CD14-positive monocyte (primary cell): ENCODE results near the gene HVCN1. TPM values are rescaled to one million over a fixed set of nuclear protein-coding genes. Genes with fewer than 3 reads are reported as not detected.

Experiments used
- DNase-seq, 3 donors: peaks; one replicate each; pipeline ENCODE4 v3.0.0-alpha.2; 2011 to 2022
- H2AFZ ChIP-seq: 2 replicates; pipeline ENCODE4 v1.6.0; 2012; ENCODE audit warnings: mild to moderate bottlenecking, low read depth, low read length, inconsistent platforms; ENCODE audit not compliant: insufficient read depth, poor library complexity, severe bottlenecking
- H3K27ac ChIP-seq, 2 donors: 1 replicate in 1 of 2; 2 replicates in 1 of 2; pipeline ENCODE4 v1.5.1; 2012 to 2013; ENCODE audit warnings: low read length in 2 of 2, control low read depth in 1 of 2, inconsistent platforms in 1 of 2, low read depth in 1 of 2, mild to moderate bottlenecking in 1 of 2
- H3K27me3 ChIP-seq, 2 donors: one replicate each; pipeline versions ENCODE4 v1.6.0 to v1.6.1; 2011 to 2013; ENCODE audit warnings: low read length in 2 of 2; ENCODE audit not compliant: control insufficient read depth in 2 of 2, insufficient read depth in 2 of 2
- H3K36me3 ChIP-seq, 2 donors: replicated peaks in 1 of 2; 1 replicate in 1 of 2; 2 replicates in 1 of 2; pipeline versions ENCODE4 v1.5.1 to v1.6.1; 2012 to 2013; ENCODE audit warnings: low read length in 2 of 2, control low read depth in 1 of 2, inconsistent platforms in 1 of 2, mild to moderate bottlenecking in 1 of 2; ENCODE audit not compliant: insufficient read depth in 2 of 2, control insufficient read depth in 1 of 2
- H3K4me1 ChIP-seq, 2 donors: 1 replicate in 1 of 2; 2 replicates in 1 of 2; pipeline versions ENCODE4 v1.5.1 to v1.6.1; 2012 to 2013; ENCODE audit warnings: low read length in 2 of 2, control low read depth in 1 of 2, inconsistent platforms in 1 of 2, mild to moderate bottlenecking in 1 of 2, moderate library complexity in 1 of 2; ENCODE audit not compliant: insufficient read depth in 2 of 2, control insufficient read depth in 1 of 2
- H3K4me2 ChIP-seq: replicated peaks from 2 replicates; pipeline ENCODE3; 2012; ENCODE audit warnings: low read length, moderate library complexity, mild to moderate bottlenecking; ENCODE audit not compliant: poor library complexity, severe bottlenecking; ENCODE audit errors: extremely low read depth
- H3K4me3 ChIP-seq, 3 experiments: fragments of 200-600 bp in 1 of 3; sonication (generic) in 1 of 3; replicated peaks in 1 of 3; 1 replicate in 2 of 3; 2 replicates in 1 of 3; pipeline ENCODE4 v1.5.1; 2011 to 2013; ENCODE audit warnings: low read length in 3 of 3, mild to moderate bottlenecking in 3 of 3, control low read depth in 2 of 3, low read depth in 2 of 3, inconsistent platforms in 1 of 3, moderate library complexity in 1 of 3
- H3K79me2 ChIP-seq: 2 replicates; pipeline ENCODE4 v1.6.0; 2012; ENCODE audit warnings: mild to moderate bottlenecking, control low read depth, inconsistent platforms, low read length, moderate library complexity; ENCODE audit not compliant: insufficient read depth
- H3K9ac ChIP-seq: 2 replicates; pipeline ENCODE4 v1.6.0; 2017; ENCODE audit warnings: low read length, mild to moderate bottlenecking; ENCODE audit not compliant: insufficient read depth, poor library complexity, severe bottlenecking
- H3K9me3 ChIP-seq, 2 donors: replicated peaks in 1 of 2; 1 replicate in 1 of 2; 2 replicates in 1 of 2; pipeline versions ENCODE4 v1.5.1 to v1.6.1; 2012 to 2013; ENCODE audit warnings: low read length in 2 of 2, control low read depth in 1 of 2; ENCODE audit not compliant: control insufficient read depth in 1 of 2, insufficient read depth in 1 of 2
- H4K20me1 ChIP-seq: 2 replicates; pipeline ENCODE4 v1.6.0; 2012; ENCODE audit warnings: mild to moderate bottlenecking, low read length, control low read depth, moderate library complexity; ENCODE audit not compliant: insufficient read depth
- H3K27ac Mint-ChIP-seq, 7 donors: one replicate each; pipeline ENCODE4 v1.8.0; 2020; ENCODE audit warnings: mild to moderate bottlenecking in 7 of 7, mixed read lengths in 7 of 7, moderate library complexity in 6 of 7, inconsistent platforms in 2 of 7
- H3K27me3 Mint-ChIP-seq, 3 donors: one replicate each; pipeline ENCODE4 v1.8.0; 2021 to 2022; ENCODE audit warnings: low read depth in 3 of 3, mild to moderate bottlenecking in 3 of 3, mixed read lengths in 3 of 3, moderate library complexity in 3 of 3, inconsistent platforms in 1 of 3
- H3K36me3 Mint-ChIP-seq, 2 donors: one replicate each; pipeline ENCODE4 v1.8.0; 2020; ENCODE audit warnings: mixed read lengths in 2 of 2, inconsistent platforms in 1 of 2, mild to moderate bottlenecking in 1 of 2
- H3K4me1 Mint-ChIP-seq: one replicate; pipeline ENCODE4 v1.8.0; 2020; ENCODE audit warnings: mild to moderate bottlenecking, mixed read lengths
- H3K4me3 Mint-ChIP-seq, 2 donors: one replicate each; pipeline ENCODE4 v1.8.0; 2020; ENCODE audit warnings: mild to moderate bottlenecking in 2 of 2, mixed read lengths in 2 of 2, moderate library complexity in 1 of 2
- H3K9me3 Mint-ChIP-seq, 7 donors: one replicate each; pipeline ENCODE4 v1.8.0; 2020 to 2022; ENCODE audit warnings: mixed read lengths in 7 of 7, mild to moderate bottlenecking in 6 of 7, moderate library complexity in 6 of 7, inconsistent platforms in 2 of 7
- CTCF ChIP-seq: fragments of 200-600 bp; IDR thresholded peaks from one replicate; pipeline ENCODE4 v1.8.0; 2022; ENCODE audit warnings: antibody characterized with exemption, mild to moderate bottlenecking
- WGBS: methylation state at CpG from one replicate; pipeline ENCODE4 v1.1.5; 2013; ENCODE audit warnings: missing lambda C conversion rate; ENCODE audit not compliant: insufficient coverage; 5-methylcytosine and 5-hydroxymethylcytosine counted together
- intact Hi-C, 2 donors: fragments of 100-400 bp; cut with micrococcal nuclease; formaldehyde crosslinking; loops; one replicate each; pipeline versions ENCODE4 v1.15.0 to v1.15.1; 2023
- polyA plus RNA-seq, 3 donors: library from polyadenylated mRNA; depleted of rRNA in 1 of 3; unstranded in 2 of 3; stranded (reverse) in 1 of 3; fragments of 300-500 nt in 2 of 3; fragments of >200 nt in 1 of 3; fragmentation: Illumina TruSeq in 2 of 3; gene quantifications; 1 replicate in 2 of 3; 2 replicates in 1 of 3; pipeline ENCODE4 v1.2.3, GENCODE V29; 2012 to 2021

Gene HVCN1
- polyA plus RNA-seq, 3 donors = 119 to 167 (median 121) TPM

- TF ChIP-seq CTCF = no peak
These were observed 74.9 kb downstream of the HVCN1 start, which contains the start of gene TCTN1 for GRCh38 chr12:110613771-110614684. Gene TCTN1 (plus strand): TSS chr12:110614129. CDS start chr12:110614183, 54 bp downstream.

GRCh38 chr12:110613071-110613770, 75.7 kb downstream of the HVCN1 start:
- 74% methylated on average over 10 of the region's 23 CpGs for WGBS
- H3K4me1 ChIP-seq = peaks cover 12 to 24% of the 10 kb centered on the region in 2 donors
- intact Hi-C loops = no loop called here

More at GRCh38 chr12:110613771-110614684, 74.9 kb downstream of the HVCN1 start, which contains the start of gene TCTN1:
- Histone ChIP-seq H3K9me3 (no peaks in the 10 kb centered on the region), H3K79me2 (no peaks in the 10 kb centered on the region), H3K4me2 (peak within 1 kb of the TSS; percentile 96), H3K4me1 (peaks cover 12 to 21% of the 10 kb centered on the region in 2 donors), H4K20me1 (no peaks in the 10 kb centered on the region), H2AFZ (peak within 1 kb of the TSS; percentile 100), H3K27ac (peak within 1 kb of the TSS; percentile 57 to 88), H3K9ac (peak within 1 kb of the TSS; percentile 72), H3K36me3 (no peaks in the 10 kb centered on the region), H3K4me3 (peak within 1 kb of the TSS; percentile 52 to 82 (median 65)), H3K27me3 (no peaks in the 10 kb centered on the region)
- Mint-ChIP-seq H3K9me3 (no peaks in the 10 kb centered on the region), H3K4me3 (peak within 1 kb of the TSS; percentile 83 to 91), H3K27me3 (peaks cover 0 to 4% (median 0%) of the 10 kb centered on the region in 3 donors), H3K36me3 (peaks cover 0 to 3% of the 10 kb centered on the region in 2 donors), H3K27ac (peak within 1 kb of the TSS; percentile 81 to 95 (median 89)), H3K4me1 (peaks cover 5% of the 10 kb centered on the region)
- intact Hi-C loops = no loop called here
- peak; percentile 90 to 93 (median 91) for DNase-seq
- 4% methylated on average over 60 of the region's 60 CpGs for WGBS

More at GRCh38 chr12:110613071-110613770, 75.7 kb downstream of the HVCN1 start:
- H3K36me3 ChIP-seq = no peaks in the 10 kb centered on the region
- Mint-ChIP-seq H3K4me3 (peak overlapping the region; percentile 83 to 91), H3K9me3 (no peaks in the 10 kb centered on the region), H3K4me1 (peaks cover 8% of the 10 kb centered on the region), H3K27me3 (peaks cover 0 to 2% (median 0%) of the 10 kb centered on the region in 3 donors), H3K36me3 (peaks cover 0 to 3% of the 10 kb centered on the region in 2 donors), H3K27ac (peak overlapping the region; percentile 81 to 95 (median 89))
- peak overlapping the region; percentile 72 for H3K9ac ChIP-seq
- peak overlapping the region; percentile 52 to 82 (median 65) for H3K4me3 ChIP-seq
- H3K4me2 ChIP-seq = peak overlapping the region; percentile 96
- no peaks in the 10 kb centered on the region for H4K20me1 ChIP-seq
- no peaks in the 10 kb centered on the region for H3K79me2 ChIP-seq
- H3K27ac ChIP-seq = peak overlapping the region; percentile 57 to 88
- TF ChIP-seq CTCF = no peak
- peak overlapping the region; percentile 100 for H2AFZ ChIP-seq
- DNase-seq = no peak
- no peaks in the 10 kb centered on the region for H3K27me3 ChIP-seq
- H3K9me3 ChIP-seq = no peaks in the 10 kb centered on the region
